ENCODE data around the gene COBLL1. TPM values are rescaled to one million over a fixed set of nuclear protein-coding genes. Genes with fewer than 3 reads are reported as not detected.
A peak's percentile ranks its signal among the peaks of the same experiment; 100 is the strongest.

COBLL1 gene
- 10 to 100 TPM; 14.5 to 17.3 TPM for total RNA-seq
- 5.4 TPM for polyA plus RNA-seq (ENCODE audit: insufficient read depth, low read depth, low replicate concordance)
- long read RNA-seq, donor 1, full-length matches to known transcripts, result 1 of 1 reads
- long read RNA-seq, donor 1, partial matches to known transcripts, result 0 of 1 reads
- long read RNA-seq, donor 1, other reads (novel, unspliced or antisense), result 0 of 1 reads
- long read RNA-seq, donor 2, full-length matches to known transcripts, result 1 of 1 reads
- long read RNA-seq, donor 2, partial matches to known transcripts, result 0 of 1 reads
- long read RNA-seq, donor 2, other reads (novel, unspliced or antisense), result 0 of 1 reads

GRCh38 chr2:164841719-164842623 lies at the start of gene COBLL1:
TSS of gene COBLL1 (minus strand) at chr2:164841823. CDS start at chr2:164841196, 627 bp downstream.
- intact Hi-C loops (cut with DNase I; ENCODE audit: low total_unique reads), result loop anchor here (10.0 kb wide), 1 partner anchor 63 kb away; no protein-coding TSS in a partner anchor
- Histone ChIP-seq H3K36me3 (ENCODE audit: low read depth, missing control alignments) (no peaks in the 10 kb centered on the region), H3K4me3 (peak within 1 kb of the TSS; percentile 69 to 78), H3K27ac (peak within 1 kb of the TSS; percentile 83 to 90), H3K27me3 (no peaks in the 10 kb centered on the region), H3K9me3 (no peaks in the 10 kb centered on the region), H3K4me1 (no peaks in the 10 kb centered on the region)
- WGBS, 2 donors, result 1% methylated on average over 16 to 57 of the region's 57 CpGs
- TF ChIP-seq, protein P1, sequence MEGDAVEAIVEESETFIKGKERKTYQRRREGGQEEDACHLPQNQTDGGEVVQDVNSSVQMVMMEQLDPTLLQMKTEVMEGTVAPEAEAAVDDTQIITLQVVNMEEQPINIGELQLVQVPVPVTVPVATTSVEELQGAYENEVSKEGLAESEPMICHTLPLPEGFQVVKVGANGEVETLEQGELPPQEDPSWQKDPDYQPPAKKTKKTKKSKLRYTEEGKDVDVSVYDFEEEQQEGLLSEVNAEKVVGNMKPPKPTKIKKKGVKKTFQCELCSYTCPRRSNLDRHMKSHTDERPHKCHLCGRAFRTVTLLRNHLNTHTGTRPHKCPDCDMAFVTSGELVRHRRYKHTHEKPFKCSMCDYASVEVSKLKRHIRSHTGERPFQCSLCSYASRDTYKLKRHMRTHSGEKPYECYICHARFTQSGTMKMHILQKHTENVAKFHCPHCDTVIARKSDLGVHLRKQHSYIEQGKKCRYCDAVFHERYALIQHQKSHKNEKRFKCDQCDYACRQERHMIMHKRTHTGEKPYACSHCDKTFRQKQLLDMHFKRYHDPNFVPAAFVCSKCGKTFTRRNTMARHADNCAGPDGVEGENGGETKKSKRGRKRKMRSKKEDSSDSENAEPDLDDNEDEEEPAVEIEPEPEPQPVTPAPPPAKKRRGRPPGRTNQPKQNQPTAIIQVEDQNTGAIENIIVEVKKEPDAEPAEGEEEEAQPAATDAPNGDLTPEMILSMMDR (IDR thresholded peaks at IDR 0.05), result peak; percentile 76 to 84 (median 84)
- TF ChIP-seq POLR2A (IDR thresholded peaks at IDR 0.05), result no peak
- peak; percentile 84 for DNase-seq

GRCh38 chr2:164890544-164890943 lies 48.9 kb upstream of the COBLL1 start:
- intact Hi-C loops (cut with DNase I; ENCODE audit: low total_unique reads), result no loop called here
- Histone ChIP-seq H3K36me3 (ENCODE audit: low read depth, missing control alignments) (no peaks in the 10 kb centered on the region), H3K4me3 (no peak overlapping the region), H3K27ac (no peak overlapping the region), H3K9me3 (no peaks in the 10 kb centered on the region), H3K27me3 (no peaks in the 10 kb centered on the region), H3K4me1 (no peaks in the 10 kb centered on the region)
- DNase-seq, result no peak
- WGBS, 2 donors, result 28 to 47% methylated on average over 4 of the region's 4 CpGs
- no peak for TF ChIP-seq POLR2A (IDR thresholded peaks at IDR 0.05)
- TF ChIP-seq, protein P1 (IDR thresholded peaks at IDR 0.05), result no peak

- no peak for DNase-seq
These were observed 47.0 kb upstream of the COBLL1 start for GRCh38 chr2:164888592-164888991.

GRCh38 chr2:164887434-164888144 lies 46.0 kb upstream of the COBLL1 start:
- 88 to 91% methylated on average over 4 of the region's 4 CpGs for WGBS, 2 donors
- intact Hi-C loops (cut with DNase I; ENCODE audit: low total_unique reads), result no loop called here

More at GRCh38 chr2:164888592-164888991, 47.0 kb upstream of the COBLL1 start:
- Histone ChIP-seq H3K27me3 (no peaks in the 10 kb centered on the region), H3K27ac (no peak overlapping the region), H3K9me3 (no peaks in the 10 kb centered on the region), H3K36me3 (ENCODE audit: low read depth, missing control alignments) (no peaks in the 10 kb centered on the region), H3K4me1 (no peaks in the 10 kb centered on the region), H3K4me3 (no peak overlapping the region)
- 72 to 86% methylated on average over 3 of the region's 3 CpGs for WGBS, 2 donors
- TF ChIP-seq POLR2A (IDR thresholded peaks at IDR 0.05), result no peak
- TF ChIP-seq, protein P1 (IDR thresholded peaks at IDR 0.05), result no peak
- intact Hi-C loops (cut with DNase I; ENCODE audit: low total_unique reads), result no loop called here

More at GRCh38 chr2:164887434-164888144, 46.0 kb upstream of the COBLL1 start:
- no peak overlapping the region for H3K4me3 ChIP-seq
- H3K27ac ChIP-seq, result no peak overlapping the region
- H3K27me3 ChIP-seq, result no peaks in the 10 kb centered on the region
- H3K36me3 ChIP-seq (ENCODE audit: low read depth, missing control alignments), result no peaks in the 10 kb centered on the region
- DNase-seq, result no peak
- TF ChIP-seq POLR2A (IDR thresholded peaks at IDR 0.05), result no peak
- TF ChIP-seq, protein P1 (IDR thresholded peaks at IDR 0.05), result no peak
- no peaks in the 10 kb centered on the region for H3K4me1 ChIP-seq
- no peaks in the 10 kb centered on the region for H3K9me3 ChIP-seq
